ENCODE data around the gene MRTFA.
A peak's percentile ranks its signal among the peaks of the same experiment; 100 is the strongest.

MRTFA gene

GRCh38 chr22:40426594-40427333 lies 209.8 kb downstream of the MRTFA start:
- peak; percentile 99 for DNase-seq (ENCODE audit: low spot score)

DNA sequence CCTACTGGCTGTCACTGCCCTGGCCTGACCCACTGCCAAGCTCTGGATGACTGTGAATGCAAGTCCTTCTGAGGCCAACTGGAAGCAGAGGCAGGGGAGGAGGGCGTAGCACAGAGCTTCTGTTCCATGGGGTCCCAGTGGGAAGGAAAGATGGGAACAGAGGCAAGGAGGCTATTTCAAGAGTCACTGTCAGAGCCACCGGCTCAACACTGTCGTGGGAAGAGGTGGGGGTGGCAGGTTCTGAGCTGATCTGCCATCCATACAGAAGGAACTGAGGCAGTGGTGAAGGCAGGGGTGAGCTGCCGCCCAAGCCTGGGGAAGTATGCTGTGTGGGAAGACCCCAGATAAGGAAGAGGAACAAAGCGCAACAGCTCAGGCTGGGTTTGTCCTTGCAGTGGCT lies 211.4 kb downstream of the MRTFA start:
- DNase-seq (ENCODE audit: low spot score) = no peak

- no peak for DNase-seq (ENCODE audit: low spot score)
These were observed 212.5 kb downstream of the MRTFA start for GRCh38 chr22:40423882-40424640.

DNA sequence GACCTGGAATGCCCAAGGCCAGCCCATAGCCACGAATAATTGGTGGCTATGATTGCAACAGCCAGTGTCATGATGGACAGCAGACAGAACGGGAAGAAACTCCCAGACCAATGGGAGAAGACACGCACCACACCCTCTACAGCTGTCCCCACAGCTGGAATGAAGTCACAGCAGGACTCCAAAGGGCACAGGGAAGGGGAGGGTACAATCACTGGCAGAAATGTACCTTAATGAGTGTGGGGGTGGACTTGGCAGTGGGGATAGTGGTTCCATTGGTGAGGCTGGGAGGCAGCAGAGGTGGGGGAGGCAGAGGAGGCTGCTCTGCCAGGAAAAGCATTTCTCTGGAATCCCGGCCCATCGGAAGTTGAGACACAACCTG lies 213.2 kb downstream of the MRTFA start:
- DNase-seq (ENCODE audit: low spot score) = no peak

GRCh38 chr22:40422558-40423309 lies 213.8 kb downstream of the MRTFA start:
- DNase-seq (ENCODE audit: low spot score) = no peak

- DNase-seq (ENCODE audit: low spot score) = no peak
These were observed 214.6 kb downstream of the MRTFA start for GRCh38 chr22:40421941-40422340.

GRCh38 chr22:40421082-40421350 lies 215.5 kb downstream of the MRTFA start:
- no peak for DNase-seq (ENCODE audit: low spot score)

DNA sequence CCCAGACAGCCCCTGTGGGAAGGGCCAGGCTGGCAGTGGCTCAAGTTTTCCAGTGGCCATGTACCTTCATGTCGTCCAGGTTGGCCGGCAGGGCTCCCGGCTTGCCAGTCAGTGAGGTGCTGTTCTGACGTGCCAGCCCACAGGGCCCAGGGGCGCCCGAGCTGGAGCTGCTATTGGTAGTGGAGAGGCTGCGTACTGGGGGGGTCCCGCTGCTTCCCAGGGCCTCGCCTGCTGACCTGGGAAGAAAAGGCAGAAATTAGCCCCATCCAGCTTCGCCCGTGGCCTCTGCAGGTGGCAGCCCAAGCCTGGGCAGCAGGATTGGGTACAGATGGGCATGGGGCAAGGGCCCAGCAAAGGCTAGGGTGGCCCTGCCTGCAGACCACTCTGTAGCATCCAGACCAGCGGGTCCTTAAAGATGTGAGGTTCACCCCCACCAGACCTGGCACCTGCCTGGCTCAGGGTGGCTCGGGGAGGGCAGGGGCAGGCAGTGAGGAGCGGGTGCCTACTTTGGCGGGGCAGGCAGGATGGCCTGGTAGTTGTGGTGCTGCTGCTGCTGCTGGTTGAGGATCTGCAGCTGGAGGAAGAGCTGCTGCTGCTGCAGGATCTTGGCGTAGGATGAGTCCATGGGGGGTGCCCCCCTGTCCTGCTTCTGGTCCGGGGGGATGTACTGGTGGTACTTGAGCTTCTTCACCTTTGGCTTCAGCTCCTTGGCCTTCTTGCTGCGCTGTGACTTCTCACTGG lies 216.0 kb downstream of the MRTFA start:
- DNase-seq (ENCODE audit: low spot score) = no peak

GRCh38 chr22:40419718-40420117 lies 216.8 kb downstream of the MRTFA start:
- no peak for DNase-seq (ENCODE audit: low spot score)

- no peak for DNase-seq (ENCODE audit: low spot score)
These were observed 217.9 kb downstream of the MRTFA start for GRCh38 chr22:40418366-40419201.

GRCh38 chr22:40417881-40418280 lies 218.6 kb downstream of the MRTFA start:
- no peak for DNase-seq (ENCODE audit: low spot score)

GRCh38 chr22:40417041-40417440 lies 219.5 kb downstream of the MRTFA start:
- DNase-seq (ENCODE audit: low spot score) = no peak

DNA sequence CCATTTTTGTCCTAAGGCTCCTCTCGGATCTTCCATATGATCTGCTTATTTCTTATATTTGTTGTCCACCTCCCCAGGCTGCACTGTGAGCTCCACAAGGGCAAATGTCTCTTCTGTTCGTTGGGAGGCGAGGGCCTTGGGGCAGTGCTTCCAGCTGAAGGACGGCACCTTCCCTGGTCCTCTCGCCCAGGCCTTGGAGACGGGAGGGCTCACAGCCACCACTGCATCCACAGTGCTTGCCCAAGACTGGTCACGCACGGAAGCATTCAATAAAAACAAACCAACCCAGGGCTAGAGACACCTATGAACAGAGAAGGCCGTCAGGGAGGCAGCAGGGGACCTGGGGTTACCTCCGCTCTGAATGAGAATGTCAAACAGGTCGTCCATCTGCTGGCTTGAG lies 219.9 kb downstream of the MRTFA start:
- DNase-seq (ENCODE audit: low spot score) = no peak

DNA sequence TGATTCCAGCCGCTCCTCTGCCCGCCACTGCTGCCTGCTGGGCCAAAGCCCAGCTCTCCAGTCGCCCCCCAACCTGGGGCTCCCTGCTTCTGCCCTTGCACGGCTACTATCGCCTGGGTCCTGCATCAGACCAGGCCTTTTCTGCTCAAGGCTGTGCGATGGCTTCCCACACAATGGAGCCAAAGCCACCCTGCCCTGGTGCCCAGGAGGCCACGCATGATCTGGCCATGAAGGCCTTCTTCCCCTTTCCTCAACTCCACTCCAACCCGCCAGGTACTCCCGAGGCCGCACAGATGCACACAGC lies 220.3 kb downstream of the MRTFA start:
- no peak for DNase-seq (ENCODE audit: low spot score)

- no peak for DNase-seq (ENCODE audit: low spot score)
These were observed 220.8 kb downstream of the MRTFA start for GRCh38 chr22:40415531-40416266.

GRCh38 chr22:40414838-40415505 lies 221.5 kb downstream of the MRTFA start:
- no peak for DNase-seq (ENCODE audit: low spot score)

DNA sequence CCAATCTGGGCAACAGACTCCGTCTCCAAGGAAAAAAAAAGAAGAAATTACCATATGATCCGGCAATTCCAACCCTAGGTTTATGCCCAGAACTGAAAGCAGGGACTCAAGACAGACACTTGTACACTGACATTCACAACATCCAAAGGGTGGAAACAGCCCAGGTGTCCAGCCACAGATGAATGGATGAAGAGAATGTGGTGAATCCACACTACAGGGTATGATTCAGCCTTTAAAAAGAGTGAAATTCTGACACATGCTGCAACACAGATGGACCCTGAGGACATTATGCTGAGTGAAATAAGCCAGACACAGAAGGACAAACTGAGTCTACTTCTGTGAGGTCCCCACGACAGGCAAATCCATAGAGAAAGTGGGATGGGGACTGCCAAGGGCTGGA lies 222.2 kb downstream of the MRTFA start:
- no peak for DNase-seq (ENCODE audit: low spot score)

- DNase-seq (ENCODE audit: low spot score) = no peak
These were observed 222.6 kb downstream of the MRTFA start for GRCh38 chr22:40413873-40414272.

DNA sequence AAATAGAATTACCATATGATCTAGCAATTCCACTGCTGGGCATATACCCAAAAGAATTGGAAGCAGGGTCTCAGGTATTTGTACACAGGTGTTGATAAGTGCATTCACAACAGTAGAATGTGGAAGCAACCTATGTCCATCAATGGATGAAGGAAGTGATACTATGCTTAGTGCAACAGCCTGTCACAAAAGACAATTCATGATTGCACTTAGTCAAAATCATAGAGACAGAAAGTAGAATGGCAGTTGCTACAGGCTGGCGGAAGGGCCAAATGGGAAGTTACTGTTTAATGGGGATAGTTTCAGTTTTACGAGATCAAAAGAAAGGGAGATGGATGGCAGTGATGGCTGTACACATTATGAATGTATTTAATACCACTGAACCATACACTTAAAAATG lies 224.1 kb downstream of the MRTFA start:
- DNase-seq (ENCODE audit: low spot score) = peak; percentile 43

DNA sequence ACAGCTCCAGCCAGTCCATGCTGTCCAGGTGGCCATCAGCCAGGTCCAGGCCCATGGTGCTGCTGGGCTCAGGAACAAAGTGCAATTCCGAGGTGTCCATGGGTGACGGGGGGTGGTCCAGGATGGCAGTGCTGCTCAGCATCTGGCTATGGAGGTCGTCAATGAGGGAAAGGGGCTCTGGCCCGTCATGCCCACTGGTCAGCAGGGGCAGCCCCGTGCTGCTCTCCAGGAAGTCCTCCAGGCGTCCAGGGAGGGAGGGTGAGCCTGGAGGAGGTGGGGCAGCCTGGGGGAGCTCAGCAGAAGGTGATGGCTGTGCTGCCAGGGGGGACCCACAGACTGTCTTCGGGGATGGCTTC lies 225.0 kb downstream of the MRTFA start:
- DNase-seq (ENCODE audit: low spot score) = no peak

Measured in pons (tissue), 1 donor.